ENCODE results near the gene LAMP2. TPM values are rescaled to one million over a fixed set of nuclear protein-coding genes. Genes with fewer than 3 reads are reported as not detected.

Gene LAMP2
- total and polyA plus RNA-seq, 2 of the 4 experiments (the other 2 are of a cell fraction): 78.1 to 129 TPM

DNA sequence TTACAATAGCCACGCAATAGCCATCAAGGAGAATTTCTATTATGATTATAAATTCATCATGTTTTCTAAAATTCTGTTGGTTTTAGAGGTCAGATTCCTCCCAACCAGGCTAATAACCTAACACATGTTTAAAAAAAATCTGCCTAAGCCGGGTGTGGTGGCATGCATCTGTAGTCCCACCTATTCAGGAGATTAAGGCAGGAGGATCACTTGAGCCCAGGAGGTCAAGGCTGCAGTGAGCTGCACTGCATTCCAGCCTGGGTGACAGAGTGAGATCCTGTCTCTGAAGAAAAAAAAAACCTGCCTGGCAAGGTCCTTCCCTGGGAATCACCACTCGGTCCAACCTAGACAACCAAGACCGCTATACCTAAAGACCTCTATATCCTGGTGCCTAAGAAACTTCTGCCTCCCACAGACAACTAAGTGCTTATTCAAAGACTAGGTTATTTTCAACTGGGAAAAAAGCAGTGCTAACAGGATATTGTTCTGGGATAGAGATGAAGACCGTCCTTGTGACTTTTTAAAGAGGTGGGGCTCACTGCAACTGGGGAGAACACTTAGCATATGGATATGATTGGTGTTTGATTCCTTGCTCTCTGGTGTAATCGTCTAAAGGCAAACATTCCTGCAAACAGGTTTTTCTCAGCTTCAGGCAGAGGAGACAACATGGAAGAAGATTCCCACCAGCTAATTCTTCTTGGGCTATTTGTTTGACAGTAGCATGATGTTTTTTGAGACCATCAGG is 89.0 kb downstream of the LAMP2 start:
- CTCF ChIA-PET: no interaction called here
- Histone ChIP-seq H3K4ac (ENCODE audit: low read depth, low read length) (no peak overlapping the region), H2AK5ac (ENCODE audit: low read depth, low read length) (no peak overlapping the region), H4K20me1 (ENCODE audit: insufficient read depth, low read length) (no peaks in the 10 kb centered on the region), H2AK9ac (replicated peaks; ENCODE audit: low read depth, low read length, poor library complexity) (no peak overlapping the region), H2BK20ac (ENCODE audit: low read depth, low read length) (no peak overlapping the region), H3K27me3 (ENCODE audit: control insufficient read depth, insufficient read depth, low read length) (no peaks in the 10 kb centered on the region), H2BK15ac (ENCODE audit: low read depth, low read length) (no peak overlapping the region), H2BK5ac (ENCODE audit: low read depth, low read length, poor library complexity, severe bottlenecking) (no peak overlapping the region), H3K4me3 (ENCODE audit: insufficient read depth, low read depth, low read length) (no peak overlapping the region), H2AFZ (replicated peaks; ENCODE audit: low read length, poor library complexity) (no peak overlapping the region), H3K27ac (ENCODE audit: insufficient read depth, low read length) (no peak overlapping the region), H3K14ac (replicated peaks; ENCODE audit: low read depth, low read length) (no peak overlapping the region), H3K9ac (ENCODE audit: low read depth, low read length) (no peak overlapping the region), H3K79me1 (ENCODE audit: low read depth in 1 of 2, low read length in 2 of 2) (no peaks in the 10 kb centered on the region), H3K23ac (ENCODE audit: low read depth, low read length) (no peak overlapping the region), H4K8ac (ENCODE audit: low read depth in 2 of 2, low read length in 2 of 2) (no peak overlapping the region), H3K18ac (ENCODE audit: low read depth, low read length) (no peak overlapping the region), H3K56ac (ENCODE audit: extremely low read depth, insufficient read depth, low read length) (no peak overlapping the region), H3K4me1 (ENCODE audit: control insufficient read depth, insufficient read depth, low read length) (no peaks in the 10 kb centered on the region), H4K5ac (ENCODE audit: low read depth, low read length) (no peak overlapping the region), H3K9me3 (ENCODE audit: control insufficient read depth, insufficient read depth, low read length) (no peaks in the 10 kb centered on the region), H4K91ac (ENCODE audit: insufficient read depth, low read depth, low read length) (no peak overlapping the region), H3K36me3 (ENCODE audit: control insufficient read depth, insufficient read depth, low read length) (no peaks in the 10 kb centered on the region), H2BK120ac (ENCODE audit: low read depth, low read length) (no peak overlapping the region), H3K9me1 (ENCODE audit: insufficient read depth, low read length) (no peaks in the 10 kb centered on the region), H3K4me2 (ENCODE audit: low read depth, low read length) (no peak overlapping the region)
- BruUV-seq (replicated peaks): no TSS peak
- in situ Hi-C loops (cut with MboI; ENCODE audit: low sequenced_read_pairs) (no loop called here), dilution Hi-C loops (cut with HindIII; ENCODE audit: low sequenced_read_pairs, unreplicated experiment) (no loop called here), intact Hi-C loops (cut with micrococcal nuclease) (no loop called here)
- no peak for ATAC-seq (ENCODE audit: low read depth)
- POLR2A ChIA-PET (ENCODE audit: unreplicated experiment): interaction anchor here (0.7 kb wide), 1 partner anchor 50 kb away, joined by 3 read pairs; no protein-coding TSS in a partner anchor
- no peak for DNase-seq
- no CpG with 5 or more reads among the region's 6 CpGs for WGBS, 2 experiments (ENCODE audit: extremely low coverage in 2 of 2, insufficient read length in 1 of 2)
- TF ChIP-seq MXI1 (IDR thresholded peaks at IDR 0.05; ENCODE audit: borderline replicate concordance, low read depth, low read length) (no peak), POLR2A (IDR thresholded peaks at IDR 0.05; ENCODE audit: low read depth, low read length) (no peak), BHLHE40 (IDR thresholded peaks at IDR 0.05; ENCODE audit: low read depth, low read length) (no peak), MAFK (IDR thresholded peaks at IDR 0.05; ENCODE audit: low read depth, low read length) (no peak)

All from IMR-90 (cell line).